Measurements from ENCODE around the gene SMIM35.

Gene SMIM35

GRCh38 chr11:118111019-118111743 lies 24.4 kb upstream of the SMIM35 start:
- no peak for DNase-seq (ENCODE audit: low read depth in 2 of 2, low spot score in 1 of 2)

DNA sequence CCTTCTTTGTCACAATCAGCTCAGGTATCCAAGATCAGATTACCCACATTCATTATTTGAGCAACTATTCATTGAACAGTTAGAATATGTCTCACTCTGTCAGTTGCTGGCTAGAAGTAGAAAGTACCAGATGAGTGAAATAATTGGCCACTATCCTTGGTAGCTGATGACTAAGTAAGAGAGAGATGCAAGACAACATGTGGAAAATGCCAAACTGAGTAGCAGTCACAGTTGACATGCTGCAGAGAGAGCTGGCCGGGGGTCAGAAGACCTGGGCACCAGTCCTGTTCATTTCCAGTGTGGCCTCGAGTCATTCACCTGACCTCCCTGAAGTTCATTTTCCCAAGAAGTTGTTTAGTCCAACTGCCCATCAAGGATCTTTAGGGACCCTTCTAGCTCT lies 22.5 kb upstream of the SMIM35 start:
- DNase-seq (ENCODE audit: low read depth in 2 of 2, low spot score in 1 of 2) = no peak

DNA sequence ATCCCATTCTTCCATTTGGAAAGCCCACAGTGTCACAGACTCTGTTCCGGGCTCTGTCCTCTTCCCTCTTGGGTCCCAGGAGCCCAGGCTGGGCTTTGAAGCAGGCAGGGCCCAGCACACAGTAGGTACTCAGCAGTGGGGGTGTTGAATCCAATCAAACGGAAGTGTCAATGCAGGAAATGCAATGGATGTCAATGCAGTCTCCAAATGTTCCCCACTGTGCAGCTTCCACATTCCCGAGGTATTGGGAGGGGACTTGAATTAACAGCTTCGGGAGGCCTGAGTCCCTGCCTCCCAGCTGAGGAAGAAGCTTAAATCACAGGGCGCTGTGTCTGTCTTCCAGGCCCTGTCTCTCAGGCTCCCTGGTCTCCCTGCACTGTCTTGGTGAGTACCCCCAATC lies 21.8 kb upstream of the SMIM35 start:
- DNase-seq (ENCODE audit: low read depth in 2 of 2, low spot score in 1 of 2) = no peak

DNA sequence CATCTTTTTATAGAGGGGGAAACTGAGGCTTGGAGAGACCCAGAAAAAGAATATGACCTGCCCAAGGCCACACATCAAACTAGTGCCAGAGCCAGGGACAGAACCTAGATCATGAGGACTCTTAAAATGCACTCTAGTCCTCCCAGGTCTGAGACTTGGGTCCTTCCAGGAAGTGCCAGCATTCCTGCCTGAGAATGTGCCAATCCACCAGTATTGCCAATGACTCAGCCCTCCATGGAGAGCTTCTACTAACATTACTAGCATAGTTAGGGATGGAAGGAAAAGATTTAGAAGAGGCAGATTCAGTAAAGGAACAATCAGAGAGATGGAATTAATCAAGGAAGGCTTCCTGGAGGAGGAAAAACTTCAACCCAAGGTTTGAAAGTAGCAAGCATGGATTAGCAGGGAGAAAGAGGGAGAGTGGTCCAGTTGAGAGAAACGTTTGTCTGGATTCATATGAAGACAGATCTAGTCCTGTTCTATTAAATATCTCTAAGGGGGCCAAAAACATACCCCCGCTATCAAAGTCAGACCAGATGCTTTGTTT lies 20.1 kb upstream of the SMIM35 start:
- no peak for DNase-seq (ENCODE audit: low read depth in 2 of 2, low spot score in 1 of 2)

GRCh38 chr11:118105657-118106305 lies 19.0 kb upstream of the SMIM35 start:
- DNase-seq (ENCODE audit: low read depth in 2 of 2, low spot score in 1 of 2) = no peak

DNA sequence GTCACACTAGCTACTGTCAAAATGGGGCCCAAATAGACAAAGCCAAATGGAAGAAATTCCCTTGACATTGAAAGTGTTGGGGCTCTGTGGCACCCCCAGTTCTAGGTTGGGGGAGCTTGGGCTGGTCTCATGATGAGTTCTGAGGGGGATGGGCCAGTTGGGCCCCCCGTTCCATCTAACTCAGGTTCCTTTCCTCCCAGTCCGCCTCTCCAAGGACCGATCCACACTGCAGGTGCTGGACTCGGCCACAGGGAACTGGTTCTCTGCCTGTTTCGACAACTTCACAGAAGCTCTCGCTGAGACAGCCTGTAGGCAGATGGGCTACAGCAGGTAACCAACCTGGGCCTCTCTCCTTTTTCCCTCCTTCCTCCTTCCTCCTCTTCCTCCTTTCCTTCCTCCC lies 17.7 kb upstream of the SMIM35 start:
- DNase-seq (ENCODE audit: low read depth in 2 of 2, low spot score in 1 of 2) = no peak

DNA sequence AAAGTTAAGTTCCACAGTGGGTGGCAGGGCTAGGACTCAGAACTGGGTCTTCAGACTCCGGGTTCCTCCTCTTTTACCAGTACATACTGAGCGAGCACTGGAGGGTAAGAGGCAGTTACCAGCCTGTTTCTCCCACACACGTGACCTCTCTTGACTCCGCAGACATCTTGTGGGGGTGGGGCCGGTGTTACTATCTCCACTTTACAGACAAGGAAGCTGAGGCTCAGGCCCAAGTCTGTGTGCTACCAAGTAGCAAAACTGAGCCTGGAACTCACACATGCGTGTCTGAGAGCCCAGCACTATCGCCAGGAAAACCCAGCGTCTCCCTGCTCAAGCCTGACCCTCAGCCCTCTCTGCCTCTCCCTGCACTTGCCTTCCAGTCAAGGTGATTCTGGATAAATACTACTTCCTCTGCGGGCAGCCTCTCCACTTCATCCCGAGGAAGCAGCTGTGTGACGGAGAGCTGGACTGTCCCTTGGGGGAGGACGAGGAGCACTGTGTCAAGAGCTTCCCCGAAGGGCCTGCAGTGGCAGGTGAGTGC lies 16.0 kb upstream of the SMIM35 start:
- no peak for DNase-seq (ENCODE audit: low read depth in 2 of 2, low spot score in 1 of 2)

GRCh38 chr11:118100691-118101232 lies 14.0 kb upstream of the SMIM35 start:
- DNase-seq (ENCODE audit: low read depth in 2 of 2, low spot score in 1 of 2) = no peak

GRCh38 chr11:118099838-118100556 lies 13.2 kb upstream of the SMIM35 start:
- DNase-seq (ENCODE audit: low read depth in 2 of 2, low spot score in 1 of 2) = no peak

- DNase-seq (ENCODE audit: low read depth in 2 of 2, low spot score in 1 of 2) = no peak
Observed at GRCh38 chr11:118098996-118099837, 12.5 kb upstream of the SMIM35 start.

GRCh38 chr11:118095967-118096367 lies 9.2 kb upstream of the SMIM35 start:
- DNase-seq (ENCODE audit: low read depth in 2 of 2, low spot score in 1 of 2) = no peak

DNA sequence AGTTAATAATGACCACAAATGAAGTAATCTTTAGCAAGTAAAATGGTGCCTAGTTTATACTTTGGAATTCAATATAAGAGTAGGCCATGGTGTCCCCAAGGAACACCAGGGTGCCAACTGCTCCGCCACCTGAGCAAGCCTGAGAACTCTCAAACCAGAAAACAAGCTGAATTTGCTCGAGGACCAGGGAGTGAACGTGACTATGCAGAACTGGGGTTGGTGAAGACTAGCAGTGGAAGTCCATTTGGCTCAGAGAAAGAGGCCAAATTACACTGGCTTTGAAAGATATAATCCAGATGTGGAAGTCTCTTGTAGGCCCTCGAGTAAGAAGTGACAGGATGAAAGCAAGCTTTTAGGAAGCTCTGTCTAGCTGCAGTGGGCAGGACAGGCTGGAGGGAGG lies 8.7 kb upstream of the SMIM35 start:
- no peak for DNase-seq (ENCODE audit: low read depth in 2 of 2, low spot score in 1 of 2)

- DNase-seq (ENCODE audit: low read depth in 2 of 2, low spot score in 1 of 2) = no peak
Observed at GRCh38 chr11:118092907-118093571, 6.3 kb upstream of the SMIM35 start.

DNA sequence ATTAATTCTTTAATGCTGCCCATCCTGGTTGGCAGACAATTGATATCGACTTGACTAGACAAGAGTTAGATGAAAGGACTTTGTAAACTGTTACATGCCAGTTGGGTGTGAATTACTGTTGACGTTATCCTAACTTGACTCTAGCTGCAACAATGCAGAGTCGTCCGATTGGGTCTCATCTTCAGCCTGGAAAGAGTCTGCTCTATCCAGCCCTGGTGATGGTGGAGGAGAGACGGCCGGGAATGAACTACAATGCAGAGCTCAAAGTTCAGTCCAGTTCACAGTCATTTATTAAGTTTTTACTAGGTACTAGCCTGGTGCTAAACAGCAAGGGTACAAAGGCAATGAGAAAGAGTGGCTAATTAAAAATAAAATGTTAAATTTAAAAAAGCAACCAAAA lies 4.9 kb upstream of the SMIM35 start:
- no peak for DNase-seq (ENCODE audit: low read depth in 2 of 2, low spot score in 1 of 2)

GRCh38 chr11:118090545-118091162 lies 3.9 kb upstream of the SMIM35 start:
- no peak for DNase-seq (ENCODE audit: low read depth in 2 of 2, low spot score in 1 of 2)

DNA sequence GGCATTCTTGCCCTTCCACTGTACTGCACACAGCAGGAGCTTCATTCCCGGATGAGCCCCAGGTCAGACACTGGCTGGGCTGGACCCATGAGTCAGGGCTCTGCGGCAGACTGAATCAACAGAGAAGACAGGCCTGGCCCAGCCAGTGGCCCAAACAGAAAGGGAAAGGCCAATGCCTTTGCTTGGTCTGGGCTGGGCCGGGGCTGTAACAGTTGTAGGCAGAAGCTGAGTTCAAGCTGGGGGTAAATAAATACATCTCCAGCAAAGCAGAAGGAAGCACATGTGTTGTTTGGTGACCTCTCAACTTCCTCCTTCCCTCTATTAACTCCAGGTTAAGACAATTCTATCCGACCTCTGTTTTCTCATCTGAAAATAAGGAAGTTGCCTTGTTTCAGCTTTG lies 1.8 kb upstream of the SMIM35 start:
- DNase-seq (ENCODE audit: low read depth in 2 of 2, low spot score in 1 of 2) = no peak

DNA sequence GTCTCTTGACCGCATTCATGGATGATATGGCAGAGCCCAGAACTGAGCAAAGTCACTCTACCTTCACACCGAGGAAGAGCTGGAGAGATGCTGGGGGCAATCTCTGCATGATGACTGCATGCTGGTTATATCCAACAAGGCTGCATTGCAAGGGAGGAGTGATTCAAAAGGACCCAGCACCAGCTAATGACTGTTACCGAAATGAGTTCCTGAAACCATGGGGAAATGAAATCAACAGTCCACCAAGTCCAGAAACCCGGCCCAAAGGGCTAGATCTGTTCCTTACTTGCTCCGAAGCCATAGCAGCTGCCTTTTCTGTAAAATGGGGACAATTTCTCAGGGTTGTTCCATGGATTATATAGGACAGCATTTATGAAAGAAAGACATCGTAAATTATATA lies 1.2 kb upstream of the SMIM35 start:
- no peak for DNase-seq (ENCODE audit: low read depth in 2 of 2, low spot score in 1 of 2)

DNA sequence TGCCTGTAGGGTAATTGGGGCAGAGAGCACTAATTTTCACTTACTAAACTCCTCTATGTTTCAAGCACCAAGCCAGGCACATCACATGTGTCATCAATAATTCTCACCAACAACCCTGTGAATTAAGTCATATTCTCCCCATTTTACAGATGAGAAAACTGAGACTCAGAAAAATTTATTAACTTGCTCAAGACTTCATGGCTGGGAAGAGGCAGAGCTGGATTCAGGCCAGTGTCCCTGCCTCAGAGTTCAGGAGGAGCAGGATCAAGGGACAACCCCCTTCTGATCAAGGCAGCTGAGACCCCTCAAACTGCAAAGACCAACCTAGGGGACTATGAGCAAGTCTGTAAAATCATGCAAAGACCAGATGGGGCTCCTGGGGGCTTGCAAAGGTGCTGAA lies 2.1 kb downstream of the SMIM35 start:
- DNase-seq (ENCODE audit: low read depth in 2 of 2, low spot score in 1 of 2) = no peak

GRCh38 chr11:118084247-118084646 lies 2.5 kb downstream of the SMIM35 start:
- DNase-seq (ENCODE audit: low read depth in 2 of 2, low spot score in 1 of 2) = no peak
